SK-N-SH (cell line): ENCODE measurements around the gene REC8. TPM values are rescaled to one million over a fixed set of nuclear protein-coding genes. Genes with fewer than 3 reads are reported as not detected.

Experiments used
- ELF1 ChIP-seq: IDR thresholded peaks from 2 replicates; pipeline ENCODE4 v1.4.0; 2012
- EP300 ChIP-seq, 2 experiments: IDR thresholded peaks; 2 replicates each; pipeline versions ENCODE4 v1.4.0 to v1.6.1; 2012; ENCODE audit warnings: borderline replicate concordance in 1 of 2, low read depth in 1 of 2, low read length in 1 of 2
- FOXJ3 ChIP-seq: sonication (generic); formaldehyde crosslinking; IDR thresholded peaks from 2 replicates; pipeline ENCODE4 v1.5.1; 2020; ENCODE audit warnings: mild to moderate bottlenecking, missing genetic modification reagents
- FOXM1 ChIP-seq: IDR thresholded peaks from 2 replicates; pipeline ENCODE4 v1.4.0; 2012; ENCODE audit warnings: low read depth, mild to moderate bottlenecking
- IRF3 ChIP-seq: fragments of 150-350 bp; IDR thresholded peaks from 2 replicates; pipeline ENCODE4 v1.6.1; 2016; ENCODE audit warnings: mild to moderate bottlenecking, low read depth, low read length
- JUND ChIP-seq: IDR thresholded peaks from 2 replicates; pipeline ENCODE4 v1.4.0; 2012
- MEF2A ChIP-seq: IDR thresholded peaks from 2 replicates; pipeline ENCODE4 v1.4.0; 2012; ENCODE audit warnings: low read depth, borderline replicate concordance
- MXI1 ChIP-seq: IDR thresholded peaks from 2 replicates; pipeline ENCODE4 v1.6.1; 2012; ENCODE audit warnings: mild to moderate bottlenecking, low read depth, low read length, improper control_type of control experiment
- POLR2AphosphoS5 ChIP-seq: IDR thresholded peaks from 2 replicates; pipeline ENCODE4 v1.6.1; 2012; ENCODE audit warnings: low read depth, low read length
- RAD21 ChIP-seq: IDR thresholded peaks from 2 replicates; pipeline ENCODE4 v1.6.1; 2012; ENCODE audit warnings: mild to moderate bottlenecking, low read length
- RCOR1 ChIP-seq: fragments of 150-350 bp; IDR thresholded peaks from 2 replicates; pipeline ENCODE4 v1.6.1; 2017; ENCODE audit warnings: antibody characterized with exemption, low read length
- TAF1 ChIP-seq: IDR thresholded peaks from 2 replicates; pipeline ENCODE4 v1.6.1; 2012; ENCODE audit warnings: low read depth, mild to moderate bottlenecking, low read length, moderate library complexity, borderline replicate concordance
- TCF12 ChIP-seq: IDR thresholded peaks from 2 replicates; pipeline ENCODE4 v1.4.0; 2012
- USF1 ChIP-seq: IDR thresholded peaks from 2 replicates; pipeline ENCODE4 v1.4.0; 2012; ENCODE audit warnings: low read depth, borderline replicate concordance
- polyA plus RNA-seq, 3 experiments: library from polyadenylated mRNA; depleted of rRNA; stranded (reverse); fragments of >200 nt; gene quantifications; 2 replicates each; pipeline ENCODE4 v1.2.3, GENCODE V29; 2012
- TF ChIP-seq, protein P1 (sequence below): IDR thresholded peaks from 2 replicates; pipeline ENCODE4 v1.6.1; 2012; ENCODE audit warnings: mild to moderate bottlenecking, low read depth, low read length, moderate library complexity
- TF ChIP-seq, protein P2 (sequence below): IDR thresholded peaks from 2 replicates; pipeline ENCODE4 v1.4.0; 2012; ENCODE audit warnings: low read depth

The REC8 gene
- polyA plus RNA-seq, 1 of the 3 experiments (the other 2 are of a cell fraction): 23.2 TPM

- TF ChIP-seq USF1 (no peak; the same call in 1 of the 2 replicates), TAF1 (peak; percentile 79), EP300 (IDR thresholded peaks at IDR 0.05; ENCODE audit: borderline replicate concordance in 1 of 2, low read depth in 1 of 2, low read length in 1 of 2) (no peak), RAD21 (peak; percentile 69), FOXM1 (no peak), MEF2A (no peak), FOXJ3 (CRISPR knock-in tag) (no peak), MXI1 (peak; percentile 76), JUND (peak; percentile 35; the same call in 1 of the 2 replicates), TCF12 (0 out of 2 replicates have a peak, but pooled peaks have one; percentile 5), RCOR1 (peak; percentile 36; the same call in 1 of the 2 replicates), POLR2AphosphoS5 (peak; percentile 89), ELF1 (peak; percentile 39; the same call in 1 of the 2 replicates), IRF3 (no peak)
- TF ChIP-seq, protein P1, sequence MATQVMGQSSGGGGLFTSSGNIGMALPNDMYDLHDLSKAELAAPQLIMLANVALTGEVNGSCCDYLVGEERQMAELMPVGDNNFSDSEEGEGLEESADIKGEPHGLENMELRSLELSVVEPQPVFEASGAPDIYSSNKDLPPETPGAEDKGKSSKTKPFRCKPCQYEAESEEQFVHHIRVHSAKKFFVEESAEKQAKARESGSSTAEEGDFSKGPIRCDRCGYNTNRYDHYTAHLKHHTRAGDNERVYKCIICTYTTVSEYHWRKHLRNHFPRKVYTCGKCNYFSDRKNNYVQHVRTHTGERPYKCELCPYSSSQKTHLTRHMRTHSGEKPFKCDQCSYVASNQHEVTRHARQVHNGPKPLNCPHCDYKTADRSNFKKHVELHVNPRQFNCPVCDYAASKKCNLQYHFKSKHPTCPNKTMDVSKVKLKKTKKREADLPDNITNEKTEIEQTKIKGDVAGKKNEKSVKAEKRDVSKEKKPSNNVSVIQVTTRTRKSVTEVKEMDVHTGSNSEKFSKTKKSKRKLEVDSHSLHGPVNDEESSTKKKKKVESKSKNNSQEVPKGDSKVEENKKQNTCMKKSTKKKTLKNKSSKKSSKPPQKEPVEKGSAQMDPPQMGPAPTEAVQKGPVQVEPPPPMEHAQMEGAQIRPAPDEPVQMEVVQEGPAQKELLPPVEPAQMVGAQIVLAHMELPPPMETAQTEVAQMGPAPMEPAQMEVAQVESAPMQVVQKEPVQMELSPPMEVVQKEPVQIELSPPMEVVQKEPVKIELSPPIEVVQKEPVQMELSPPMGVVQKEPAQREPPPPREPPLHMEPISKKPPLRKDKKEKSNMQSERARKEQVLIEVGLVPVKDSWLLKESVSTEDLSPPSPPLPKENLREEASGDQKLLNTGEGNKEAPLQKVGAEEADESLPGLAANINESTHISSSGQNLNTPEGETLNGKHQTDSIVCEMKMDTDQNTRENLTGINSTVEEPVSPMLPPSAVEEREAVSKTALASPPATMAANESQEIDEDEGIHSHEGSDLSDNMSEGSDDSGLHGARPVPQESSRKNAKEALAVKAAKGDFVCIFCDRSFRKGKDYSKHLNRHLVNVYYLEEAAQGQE: no peak
- TF ChIP-seq, protein P2, sequence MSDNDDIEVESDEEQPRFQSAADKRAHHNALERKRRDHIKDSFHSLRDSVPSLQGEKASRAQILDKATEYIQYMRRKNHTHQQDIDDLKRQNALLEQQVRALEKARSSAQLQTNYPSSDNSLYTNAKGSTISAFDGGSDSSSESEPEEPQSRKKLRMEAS: peak; percentile 77
Measured at GRCh38 chr14:24215495-24216344, 43.8 kb downstream of the REC8 start, which contains the start of gene MDP1 (continued).
